CD4-positive, CD25-positive, alpha-beta regulatory T cell (primary cell): Measurements from ENCODE around the gene C6orf132. TPM values are rescaled to one million over a fixed set of nuclear protein-coding genes. Genes with fewer than 3 reads are reported as not detected.

Experiments
- ATAC-seq, 2 donors: fragments of 150-1000 bp; cut with Tn5 transposase; one replicate each; pipeline ENCODE4 v1.10.0; 2021; ENCODE audit warnings: low read depth in 2 of 2, moderate number of reproducible peaks in 2 of 2, moderate library complexity in 1 of 2
- DNase-seq, 3 donors: peaks; one replicate each; pipeline versions ENCODE4 v3.0.0 to v3.0.0-alpha.2; 2012 to 2022; ENCODE audit warnings: mixed read lengths in 1 of 3
- H3K27ac ChIP-seq: one replicate; pipeline ENCODE4 v1.7.0; 2013; ENCODE audit warnings: mild to moderate bottlenecking, low read length; ENCODE audit not compliant: insufficient read depth, poor library complexity, severe bottlenecking
- H3K27me3 ChIP-seq: one replicate; pipeline ENCODE4 v1.7.0; 2013; ENCODE audit warnings: low read length; ENCODE audit not compliant: control insufficient read depth, insufficient read depth
- H3K36me3 ChIP-seq: one replicate; pipeline ENCODE4 v1.7.0; 2013; ENCODE audit warnings: mild to moderate bottlenecking, low read length, moderate library complexity; ENCODE audit not compliant: control insufficient read depth, insufficient read depth
- H3K4me1 ChIP-seq: 2 replicates; pipeline ENCODE4 v1.7.0; 2013; ENCODE audit warnings: mild to moderate bottlenecking, low read length; ENCODE audit not compliant: insufficient read depth, control insufficient read depth, poor library complexity, severe bottlenecking
- H3K4me3 ChIP-seq: one replicate; pipeline ENCODE4 v1.7.0; 2013; ENCODE audit warnings: low read depth, mild to moderate bottlenecking, low read length, moderate library complexity
- H3K9me3 ChIP-seq, 2 experiments: 1 replicate in 1 of 2; 2 replicates in 1 of 2; pipeline ENCODE4 v1.7.0; 2013; ENCODE audit warnings: low read length in 2 of 2, mild to moderate bottlenecking in 1 of 2, moderate library complexity in 1 of 2; ENCODE audit not compliant: control insufficient read depth in 2 of 2
- H3K27ac Mint-ChIP-seq, 3 donors: one replicate each; pipeline ENCODE4 v1.8.0; 2020 to 2022; ENCODE audit warnings: mild to moderate bottlenecking in 3 of 3, mixed read lengths in 3 of 3, moderate library complexity in 2 of 3
- H3K27me3 Mint-ChIP-seq: one replicate; pipeline ENCODE4 v1.8.0; 2022; ENCODE audit warnings: mild to moderate bottlenecking, mixed read lengths
- H3K36me3 Mint-ChIP-seq: one replicate; pipeline ENCODE4 v1.8.0; 2020; ENCODE audit warnings: mixed read lengths
- H3K4me1 Mint-ChIP-seq, 4 donors: one replicate each; pipeline ENCODE4 v1.8.0; 2020 to 2022; ENCODE audit warnings: mixed read lengths in 4 of 4, mild to moderate bottlenecking in 1 of 4
- H3K4me3 Mint-ChIP-seq, 4 donors: one replicate each; pipeline ENCODE4 v1.8.0; 2020 to 2022; ENCODE audit warnings: mild to moderate bottlenecking in 4 of 4, mixed read lengths in 4 of 4, moderate library complexity in 3 of 4
- H3K9me3 Mint-ChIP-seq, 7 donors: one replicate each; pipeline ENCODE4 v1.8.0; 2020 to 2022; ENCODE audit warnings: mixed read lengths in 7 of 7, mild to moderate bottlenecking in 3 of 7, moderate library complexity in 2 of 7
- polyA plus RNA-seq, 4 donors: library from polyadenylated mRNA; unstranded; fragments of 300-500 nt; fragmentation: Illumina TruSeq; gene quantifications; one replicate each; pipeline ENCODE4 v1.2.3, GENCODE V29; 2021
- total RNA-seq: library from RNA; stranded (reverse); gene quantifications from one replicate; pipeline ENCODE4 v1.2.3, GENCODE V29; 2022

The C6orf132 gene
- total and polyA plus RNA-seq, 5 donors from 2014 or later, result 0.05 TPM; not detected in 4

DNA sequence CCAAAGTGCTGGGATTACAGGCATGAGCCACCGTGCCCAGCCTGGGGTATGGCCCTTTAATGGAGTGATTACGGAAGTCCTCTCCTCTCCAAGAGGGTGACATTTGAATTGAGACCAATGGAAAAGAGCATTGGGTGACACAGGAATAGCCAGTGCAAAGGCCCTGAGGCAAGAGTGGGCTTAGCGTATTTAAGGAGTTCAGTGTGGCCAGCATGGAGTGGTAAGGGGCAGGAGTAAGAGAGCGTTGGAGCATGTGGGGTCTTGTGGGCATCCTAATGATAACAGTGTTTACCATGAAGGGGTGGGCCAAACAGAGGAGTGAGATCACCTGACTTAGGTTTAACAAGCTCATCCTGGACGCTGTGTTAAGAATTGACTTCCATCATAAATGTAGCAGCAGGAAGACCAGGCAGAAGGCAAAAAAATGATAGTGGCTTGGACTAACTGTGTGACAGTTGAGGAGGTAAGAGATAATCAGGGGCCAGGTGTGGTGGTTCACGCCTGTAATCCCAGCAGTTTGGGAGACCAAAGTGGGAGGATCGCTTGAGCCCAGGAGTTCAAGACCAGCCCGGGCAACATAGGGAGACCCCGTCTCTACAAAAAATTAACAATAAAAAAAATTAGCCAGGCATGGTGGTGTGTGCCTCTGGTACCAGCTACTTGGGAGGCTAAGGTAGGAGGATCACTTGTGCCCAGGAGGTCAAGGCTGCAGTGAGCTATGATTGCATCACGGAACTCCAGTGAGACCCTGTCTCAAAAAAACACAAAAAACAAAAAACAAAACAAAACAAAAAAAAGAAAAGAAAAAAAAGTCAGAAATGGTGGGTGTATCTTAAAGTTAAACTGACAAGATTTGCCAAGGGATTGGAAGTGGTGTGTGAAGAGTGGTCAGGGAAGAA lies 51.4 kb downstream of the C6orf132 start:
- Histone ChIP-seq H3K9me3 (no peaks in the 10 kb centered on the region), H3K27ac (no peak overlapping the region), H3K4me3 (no peak overlapping the region), H3K36me3 (peaks cover 3% of the 10 kb centered on the region), H3K4me1 (no peaks in the 10 kb centered on the region), H3K27me3 (no peaks in the 10 kb centered on the region)
- DNase-seq, result no peak
- ATAC-seq, result no peak
- H3K9me3 Mint-ChIP-seq, result no peaks in the 10 kb centered on the region
- H3K4me3 Mint-ChIP-seq, result no peak overlapping the region
- peak overlapping the region in 1 of 3 donors; percentile 83 for H3K27ac Mint-ChIP-seq
- H3K36me3 Mint-ChIP-seq, result peaks cover 4% of the 10 kb centered on the region
- H3K4me1 Mint-ChIP-seq, result peaks cover 0 to 2% (median 0%) of the 10 kb centered on the region in 4 donors
- H3K27me3 Mint-ChIP-seq, result no peaks in the 10 kb centered on the region

- Histone ChIP-seq H3K4me3 (no peak overlapping the region), H3K27me3 (no peaks in the 10 kb centered on the region), H3K36me3 (peaks cover 3% of the 10 kb centered on the region), H3K27ac (no peak overlapping the region), H3K9me3 (no peaks in the 10 kb centered on the region), H3K4me1 (no peaks in the 10 kb centered on the region)
- H3K27me3 Mint-ChIP-seq, result no peaks in the 10 kb centered on the region
- H3K4me1 Mint-ChIP-seq, result peaks cover 0 to 5% (median 0%) of the 10 kb centered on the region in 4 donors
- H3K9me3 Mint-ChIP-seq, result no peaks in the 10 kb centered on the region
- DNase-seq (no peak), ATAC-seq (no peak)
- peaks cover 4% of the 10 kb centered on the region for H3K36me3 Mint-ChIP-seq
- no peak overlapping the region for H3K4me3 Mint-ChIP-seq
- H3K27ac Mint-ChIP-seq, result peak overlapping the region in 1 of 3 donors; percentile 55
Measured at GRCh38 chr6:42088101-42088591, 54.3 kb downstream of the C6orf132 start.

GRCh38 chr6:42086046-42087035 lies 56.1 kb downstream of the C6orf132 start:
- ATAC-seq, result no peak
- H3K36me3 ChIP-seq, result peaks cover 6% of the 10 kb centered on the region
- no peaks in the 10 kb centered on the region for H3K4me1 ChIP-seq
- Mint-ChIP-seq H3K9me3 (no peaks in the 10 kb centered on the region), H3K36me3 (peaks cover 7% of the 10 kb centered on the region), H3K4me1 (peaks cover 0 to 5% (median 0%) of the 10 kb centered on the region in 4 donors), H3K4me3 (no peak overlapping the region), H3K27ac (no peak overlapping the region), H3K27me3 (no peaks in the 10 kb centered on the region)
- H3K27me3 ChIP-seq, result no peaks in the 10 kb centered on the region
- DNase-seq, result no peak
- no peak overlapping the region for H3K4me3 ChIP-seq
- no peaks in the 10 kb centered on the region for H3K9me3 ChIP-seq
- H3K27ac ChIP-seq, result no peak overlapping the region

DNA sequence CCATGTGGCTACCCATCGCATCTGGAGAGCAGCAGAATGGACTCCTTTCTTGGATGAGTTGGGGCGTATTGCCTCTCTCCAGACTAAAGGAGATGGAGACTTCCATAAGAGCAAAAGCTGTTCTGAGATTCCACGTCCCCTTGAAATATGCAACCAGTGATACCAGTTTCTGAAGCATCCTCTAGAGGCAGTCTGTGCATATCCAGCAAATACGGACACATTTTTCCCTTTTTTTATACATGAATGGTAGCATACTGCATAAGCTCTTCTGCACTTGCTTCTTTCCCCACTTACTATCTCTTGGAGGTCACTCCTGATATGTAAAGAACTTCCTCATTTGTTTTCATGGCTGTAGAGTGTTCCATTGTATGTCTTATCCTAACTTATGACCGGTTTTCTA lies 57.5 kb downstream of the C6orf132 start:
- H3K9me3 Mint-ChIP-seq, result no peaks in the 10 kb centered on the region
- H3K4me1 Mint-ChIP-seq, result peaks cover 0 to 5% (median 0%) of the 10 kb centered on the region in 4 donors
- H3K4me3 ChIP-seq, result no peak overlapping the region
- H3K4me1 ChIP-seq, result no peaks in the 10 kb centered on the region
- DNase-seq (no peak), ATAC-seq (no peak)
- no peak overlapping the region for H3K4me3 Mint-ChIP-seq
- peaks cover 12% of the 10 kb centered on the region for H3K36me3 ChIP-seq
- H3K27ac Mint-ChIP-seq, result no peak overlapping the region
- H3K27me3 Mint-ChIP-seq, result no peaks in the 10 kb centered on the region
- peaks cover 14% of the 10 kb centered on the region for H3K36me3 Mint-ChIP-seq
- H3K27me3 ChIP-seq, result no peaks in the 10 kb centered on the region
- no peak overlapping the region for H3K27ac ChIP-seq
- H3K9me3 ChIP-seq, result no peaks in the 10 kb centered on the region

DNA sequence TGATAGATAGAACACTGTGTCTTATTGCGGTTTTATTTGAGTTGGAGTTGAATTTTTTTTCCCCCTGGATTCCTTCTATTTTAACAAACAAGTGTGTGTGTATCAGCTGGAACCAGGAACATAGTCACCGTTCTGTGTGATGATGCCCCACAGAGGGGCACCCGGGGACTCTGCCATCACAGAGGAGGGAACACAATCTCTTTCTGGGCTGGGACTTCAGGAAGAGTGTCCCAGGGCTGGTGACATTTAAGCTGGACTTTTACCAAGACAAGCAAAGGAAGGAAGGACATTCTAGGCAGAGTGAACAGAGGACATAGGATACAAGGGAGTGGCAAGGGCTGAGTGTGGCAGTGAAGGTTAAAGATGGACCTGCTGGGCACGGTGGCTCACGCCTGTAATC lies 58.9 kb downstream of the C6orf132 start:
- ATAC-seq, result no peak
- H3K4me1 Mint-ChIP-seq, result peaks cover 0 to 5% (median 0%) of the 10 kb centered on the region in 4 donors

DNA sequence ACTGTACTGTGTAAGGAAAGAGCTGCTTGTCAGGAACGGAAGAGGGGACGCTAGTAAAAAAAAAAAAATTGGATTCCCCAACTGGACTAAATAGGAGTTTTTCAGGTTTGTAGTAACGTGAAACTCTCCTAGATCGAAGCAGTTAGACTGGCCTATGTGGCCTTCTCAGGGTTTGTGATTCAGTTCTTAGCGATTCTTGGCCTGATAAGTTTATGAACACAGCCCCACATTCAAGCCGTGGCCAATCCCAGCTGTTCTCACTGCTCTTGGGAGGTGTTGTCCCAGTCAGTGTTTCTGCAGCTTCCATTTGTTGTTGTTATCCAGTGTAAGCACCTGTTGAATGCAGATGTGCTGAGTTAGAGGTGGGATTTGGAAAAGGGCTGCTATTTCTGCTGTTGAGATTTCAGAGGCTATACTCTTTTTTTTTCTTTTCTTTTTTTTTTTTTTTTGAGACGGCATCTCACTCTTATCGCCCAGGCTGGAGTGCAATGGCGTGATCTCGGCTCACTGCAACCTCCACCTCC lies 62.4 kb downstream of the C6orf132 start:
- H3K4me1 Mint-ChIP-seq, result peaks cover 0 to 5% (median 3%) of the 10 kb centered on the region in 4 donors
- peaks cover 29% of the 10 kb centered on the region for H3K36me3 Mint-ChIP-seq
- no peak overlapping the region for H3K4me3 Mint-ChIP-seq
- no peaks in the 10 kb centered on the region for H3K27me3 Mint-ChIP-seq
- no peak for ATAC-seq
- Histone ChIP-seq H3K4me1 (no peaks in the 10 kb centered on the region), H3K36me3 (peaks cover 43% of the 10 kb centered on the region), H3K9me3 (no peaks in the 10 kb centered on the region), H3K4me3 (no peak overlapping the region), H3K27me3 (no peaks in the 10 kb centered on the region), H3K27ac (no peak overlapping the region)
- H3K9me3 Mint-ChIP-seq, result no peaks in the 10 kb centered on the region
- DNase-seq, result no peak
- no peak overlapping the region for H3K27ac Mint-ChIP-seq

More for the DNA sequence above, 58.9 kb downstream of the C6orf132 start:
- Mint-ChIP-seq H3K4me3 (no peak overlapping the region), H3K9me3 (no peaks in the 10 kb centered on the region), H3K36me3 (peaks cover 18% of the 10 kb centered on the region), H3K27ac (peak overlapping the region in 2 of 3 donors; percentile 8 to 56), H3K27me3 (no peaks in the 10 kb centered on the region)
- peaks cover 17% of the 10 kb centered on the region for H3K36me3 ChIP-seq
- no peaks in the 10 kb centered on the region for H3K27me3 ChIP-seq
- no peak overlapping the region for H3K27ac ChIP-seq
- H3K4me1 ChIP-seq, result no peaks in the 10 kb centered on the region
- DNase-seq, result no peak
- no peak overlapping the region for H3K4me3 ChIP-seq
- no peaks in the 10 kb centered on the region for H3K9me3 ChIP-seq

- H3K4me3 Mint-ChIP-seq, result no peak overlapping the region
- H3K27ac ChIP-seq, result no peak overlapping the region
- H3K9me3 Mint-ChIP-seq, result no peaks in the 10 kb centered on the region
- H3K36me3 ChIP-seq, result peaks cover 55% of the 10 kb centered on the region
- no peaks in the 10 kb centered on the region for H3K27me3 ChIP-seq
- peak overlapping the region in 1 of 3 donors; percentile 48 for H3K27ac Mint-ChIP-seq
- ATAC-seq (no peak), DNase-seq (no peak)
- peaks cover 0 to 6% (median 4%) of the 10 kb centered on the region in 4 donors for H3K4me1 Mint-ChIP-seq
- H3K27me3 Mint-ChIP-seq, result no peaks in the 10 kb centered on the region
- peaks cover 33% of the 10 kb centered on the region for H3K36me3 Mint-ChIP-seq
- no peak overlapping the region for H3K4me3 ChIP-seq
- H3K9me3 ChIP-seq, result no peaks in the 10 kb centered on the region
- H3K4me1 ChIP-seq, result no peaks in the 10 kb centered on the region
Measured at GRCh38 chr6:42078386-42078785, 64.0 kb downstream of the C6orf132 start.
